ENCODE measurements around the gene OSBPL10. TPM values are rescaled to one million over a fixed set of nuclear protein-coding genes. Genes with fewer than 3 reads are reported as not detected.
A peak's percentile ranks its signal among the peaks of the same experiment; 100 is the strongest.
"Not testable (repeated sequence)": the region's sequence is repeated elsewhere in the genome, so short reads cannot be mapped to it uniquely, and the experiment has no call there.

Gene OSBPL10
- total RNA-seq, 1 experiment from 2014 or later = 28.1 TPM

DNA sequence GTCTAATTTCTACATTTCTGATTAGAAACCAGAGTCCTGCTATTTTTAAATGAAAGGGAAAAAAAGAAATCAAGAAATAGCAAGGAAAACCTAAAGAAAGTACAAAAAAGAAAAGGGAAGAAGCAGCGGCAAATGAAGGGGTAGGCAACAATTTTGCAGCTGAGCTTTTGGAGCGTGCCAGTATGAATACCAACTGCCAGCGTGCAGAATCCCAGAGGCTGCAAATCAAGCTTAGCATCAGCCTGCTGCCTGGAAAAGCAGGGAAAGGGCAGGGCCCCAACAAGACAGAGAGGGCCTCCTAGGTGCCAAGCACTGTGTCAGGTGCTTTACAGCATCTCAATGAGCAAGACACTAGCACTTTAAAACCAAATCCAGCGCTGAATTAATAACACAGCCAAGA is 271.5 kb downstream of the OSBPL10 start:
- no peak for DNase-seq (ENCODE audit: low read depth)

- DNase-seq (ENCODE audit: low read depth) = no peak
These were observed 272.1 kb downstream of the OSBPL10 start for GRCh38 chr3:31709005-31709404.

- DNase-seq (ENCODE audit: low read depth) = no peak
These were observed 273.8 kb downstream of the OSBPL10 start for GRCh38 chr3:31707286-31707685.

- no peak for DNase-seq (ENCODE audit: low read depth)
These were observed 275.3 kb downstream of the OSBPL10 start for GRCh38 chr3:31705736-31706135.

- peak; percentile 84 for DNase-seq (ENCODE audit: low read depth)
These were observed 276.4 kb downstream of the OSBPL10 start for GRCh38 chr3:31704591-31705179.

DNA sequence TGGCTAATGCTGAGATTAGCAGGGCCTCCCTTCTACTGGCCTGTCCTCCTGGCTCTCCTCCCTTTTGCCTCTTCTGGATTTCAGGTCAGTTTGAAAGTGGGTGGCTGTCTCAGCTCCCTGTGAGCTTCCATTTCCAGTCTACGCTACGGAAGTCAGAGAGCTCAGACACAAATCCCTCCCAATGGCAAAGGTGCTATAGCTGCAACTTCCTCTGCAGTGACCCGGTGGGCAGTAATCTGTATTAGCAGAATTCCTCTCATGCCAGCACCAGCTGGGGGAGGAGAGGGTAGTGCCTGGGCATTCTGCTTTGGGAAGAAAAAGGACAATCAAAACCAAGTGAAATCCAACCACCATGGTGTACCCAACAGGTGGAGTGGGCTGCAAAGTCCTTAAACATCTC is 276.9 kb downstream of the OSBPL10 start:
- no peak for DNase-seq (ENCODE audit: low read depth)

DNA sequence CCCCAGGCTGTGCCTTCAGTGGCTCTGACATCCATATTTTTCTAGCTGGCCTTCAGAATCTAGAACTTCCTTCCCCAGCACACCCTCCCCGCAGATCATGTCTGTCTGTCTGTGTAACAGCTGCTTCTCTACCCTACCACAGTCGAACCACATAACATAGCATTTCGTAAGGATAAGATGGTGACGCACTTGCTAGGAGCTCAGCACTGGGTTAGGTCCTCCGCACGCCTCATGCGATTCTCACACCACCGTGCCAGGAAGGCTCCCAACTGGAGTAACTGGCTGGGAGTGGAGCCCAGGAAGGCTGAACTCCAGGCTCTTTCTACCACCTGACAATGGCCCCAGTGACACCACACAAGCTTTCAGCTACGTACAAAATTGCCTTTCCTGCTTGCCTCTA is 279.8 kb downstream of the OSBPL10 start:
- no peak for DNase-seq (ENCODE audit: low read depth)

- peak; percentile 80 for DNase-seq (ENCODE audit: low read depth)
These were observed 281.6 kb downstream of the OSBPL10 start for GRCh38 chr3:31699309-31699953.

- DNase-seq (ENCODE audit: low read depth) = no peak
These were observed 284.1 kb downstream of the OSBPL10 start for GRCh38 chr3:31696815-31697548.

- DNase-seq (ENCODE audit: low read depth) = no peak
These were observed 285.1 kb downstream of the OSBPL10 start for GRCh38 chr3:31696009-31696297.

DNA sequence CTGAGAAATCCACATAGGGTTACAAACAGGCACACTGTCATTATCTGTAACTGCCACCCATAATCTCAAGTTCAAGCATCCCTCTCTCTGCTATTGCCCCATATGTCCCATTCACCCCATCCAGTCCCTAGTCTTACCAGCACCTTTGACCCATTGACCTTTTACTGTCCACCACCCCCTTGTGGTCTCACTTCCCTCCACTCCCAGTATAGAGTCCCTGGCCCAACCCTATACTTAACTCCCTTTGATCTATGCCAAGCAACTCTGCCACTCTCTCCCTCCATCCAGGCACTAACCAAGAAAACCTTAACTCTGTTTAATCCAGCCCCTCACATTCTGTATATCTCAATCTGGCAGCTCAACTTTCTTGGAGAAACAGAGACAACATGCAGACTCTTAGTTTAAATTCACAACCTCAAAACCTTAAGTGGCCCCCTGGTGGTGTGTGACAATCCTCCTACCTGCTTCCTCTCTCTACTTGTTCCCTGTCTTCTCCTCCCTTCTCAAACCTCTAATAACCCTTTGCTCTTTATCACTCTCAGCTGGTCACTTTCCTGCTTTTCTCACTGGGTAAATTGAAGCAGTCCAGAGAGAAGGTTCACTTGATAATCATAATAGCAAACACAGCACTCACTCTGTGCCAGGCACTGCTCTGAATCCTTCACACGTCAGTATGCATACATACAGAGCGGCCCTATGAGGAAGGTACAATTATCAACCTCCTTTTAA is 285.6 kb downstream of the OSBPL10 start:
- DNase-seq (ENCODE audit: low read depth) = no peak

GRCh38 chr3:31693346-31693745 is 287.7 kb downstream of the OSBPL10 start:
- no peak for DNase-seq (ENCODE audit: low read depth)

GRCh38 chr3:31692751-31693150 is 288.3 kb downstream of the OSBPL10 start:
- DNase-seq (ENCODE audit: low read depth) = no peak

DNA sequence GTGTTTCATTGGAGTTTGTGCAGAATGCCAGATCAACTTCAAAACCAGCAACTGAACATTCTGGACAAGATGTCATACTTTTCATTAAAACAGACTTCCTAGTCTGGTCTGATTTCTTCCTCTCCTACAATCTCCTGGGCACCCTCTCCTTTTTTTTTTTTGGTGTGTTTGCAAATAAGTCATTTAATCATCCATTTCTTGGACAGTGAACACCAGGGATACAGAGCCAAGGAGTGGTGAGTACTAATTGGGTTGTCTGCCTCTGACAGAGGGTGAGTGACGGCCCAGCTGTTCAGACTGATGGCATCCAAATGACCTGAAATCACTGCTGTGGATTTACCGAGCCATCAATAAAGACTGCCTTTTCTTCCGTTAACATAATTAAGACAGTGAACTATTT is 290.3 kb downstream of the OSBPL10 start:
- DNase-seq (ENCODE audit: low read depth) = no peak

GRCh38 chr3:31689523-31689922 is 291.5 kb downstream of the OSBPL10 start:
- not testable (repeated sequence) for DNase-seq (ENCODE audit: low read depth)

GRCh38 chr3:31688984-31689383 is 292.1 kb downstream of the OSBPL10 start:
- no peak for DNase-seq (ENCODE audit: low read depth)

DNA sequence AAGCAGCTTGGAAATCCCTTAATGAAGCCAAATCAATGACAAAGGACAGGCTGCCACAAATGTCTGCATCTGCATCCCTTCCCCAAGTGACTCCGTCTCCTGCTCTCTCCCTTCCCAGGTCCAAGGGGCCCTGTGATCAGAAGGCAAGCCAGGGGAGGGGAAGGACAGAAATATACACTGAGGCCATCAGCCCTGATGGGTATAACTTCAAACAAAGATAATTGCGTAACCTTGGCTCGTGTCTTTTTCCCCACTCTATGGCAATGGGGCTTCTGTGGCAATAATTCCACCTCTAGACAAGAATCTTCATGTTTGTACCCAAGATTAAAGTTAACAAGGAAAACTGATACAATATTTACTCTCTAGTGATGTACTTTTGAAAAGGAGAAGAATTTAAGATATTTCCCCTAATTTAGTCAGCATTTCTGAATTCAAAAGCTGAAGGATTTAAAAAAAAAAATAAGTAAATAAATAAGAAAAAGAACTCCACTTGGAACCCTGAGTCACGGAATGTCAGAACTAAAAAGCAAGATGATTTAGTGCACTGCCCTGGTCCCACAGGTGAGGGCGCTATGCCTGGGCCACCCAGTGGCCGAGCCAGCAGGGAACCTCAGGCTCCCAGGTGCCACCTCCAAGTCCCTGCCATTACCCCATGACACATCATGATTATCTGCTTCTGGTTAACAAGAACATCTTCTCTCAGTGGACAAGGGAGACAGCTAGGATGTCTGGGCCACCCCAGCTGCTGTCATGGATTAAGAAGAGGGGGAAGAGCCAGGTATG is 293.9 kb downstream of the OSBPL10 start:
- no peak for DNase-seq (ENCODE audit: low read depth)

DNA sequence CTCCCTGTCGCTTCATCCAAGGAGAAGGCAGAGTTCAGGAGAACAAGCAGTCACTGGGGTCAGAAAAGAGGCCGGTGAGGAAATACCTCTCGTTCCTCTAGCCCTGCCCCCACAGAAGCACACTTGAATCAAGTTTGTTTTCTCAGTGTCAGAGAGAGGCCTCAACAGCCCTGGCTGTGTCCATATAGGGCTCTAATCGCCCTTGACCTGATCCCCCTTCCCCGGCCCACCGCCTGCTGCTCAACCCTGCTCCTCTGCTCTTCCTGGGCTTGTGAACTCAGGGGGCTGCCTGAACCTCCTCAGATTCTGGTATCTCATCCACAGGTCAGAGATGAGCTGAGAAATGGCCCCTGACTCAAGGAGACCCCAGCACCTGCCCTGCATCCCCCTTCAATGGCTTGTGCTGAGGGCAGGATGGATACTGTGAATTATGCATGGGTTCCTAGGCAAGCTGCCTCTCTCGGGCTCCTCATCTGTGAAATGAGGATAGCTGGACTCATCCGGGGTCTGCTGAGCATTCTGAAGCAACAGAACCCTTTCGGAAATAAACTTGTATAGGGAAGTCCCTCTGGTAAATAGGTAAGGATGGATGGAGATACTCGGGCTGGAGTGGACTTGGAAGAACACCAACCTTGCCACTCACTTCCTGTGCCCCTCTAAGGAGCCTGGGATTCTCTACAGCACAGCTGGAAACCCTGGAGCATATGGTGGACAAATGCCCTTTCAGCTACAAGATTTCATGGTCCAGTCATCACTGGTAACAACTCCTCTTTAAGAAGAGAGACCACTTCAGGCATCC is 300.8 kb downstream of the OSBPL10 start:
- no peak for DNase-seq (ENCODE audit: low read depth)

- DNase-seq (ENCODE audit: low read depth) = no peak
These were observed 304.5 kb downstream of the OSBPL10 start for GRCh38 chr3:31676556-31676955.

DNA sequence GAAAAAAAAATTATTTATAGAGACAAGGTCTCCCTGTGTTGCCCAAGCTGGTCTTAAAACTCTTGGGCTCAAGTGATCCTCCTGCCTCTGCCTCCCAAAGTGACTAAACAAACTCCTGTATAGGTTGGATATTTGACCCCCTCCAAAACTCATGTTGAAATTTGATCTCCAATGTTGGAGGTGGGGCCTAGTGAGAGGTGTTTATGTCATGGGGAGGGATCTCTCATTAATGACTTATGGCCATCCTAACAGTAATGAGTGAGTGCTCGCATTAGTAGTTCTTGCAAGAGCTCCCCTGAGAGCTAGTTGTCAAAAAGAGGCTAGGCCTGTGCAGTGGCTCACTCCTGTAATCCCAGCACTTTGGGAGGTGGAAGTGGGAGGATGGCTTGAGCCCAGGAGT is 307.1 kb downstream of the OSBPL10 start:
- no peak for DNase-seq (ENCODE audit: low read depth)

- no peak for DNase-seq (ENCODE audit: low read depth)
These were observed 309.1 kb downstream of the OSBPL10 start for GRCh38 chr3:31671976-31672375.

All from HT1080 (cell line).